A549 (cell line): ENCODE data around the gene ING2. TPM values are rescaled to one million over a fixed set of nuclear protein-coding genes. Genes with fewer than 3 reads are reported as not detected.

ENCODE experiments used
- ATAC-seq, 2 experiments: fragments of 200-7000 bp in 1 of 2; fragments of >200 bp in 1 of 2; cut with Nextera tagmentation in 1 of 2; cut with Tn5 transposase in 1 of 2; 3 replicates each; pipeline versions ENCODE4 v1.8.0 to v1.9.1; 2018 to 2020; ENCODE audit warnings: mild to moderate bottlenecking in 1 of 2, moderate library complexity in 1 of 2
- CTCF ChIA-PET: fragments of 300-600 bp; sonication (Branson Sonifier 250); formaldehyde crosslinking; extraction: SDS; loops from one replicate; lab custom pipeline; 2021; ENCODE audit warnings: antibody characterized with exemption, inconsistent platforms; lab: Yijun Ruan, JAX
- POLR2A ChIA-PET: fragments of 350-600 bp; formaldehyde crosslinking; extraction: SDS; loops from one replicate; lab custom pipeline; 2021; ENCODE audit warnings: antibody characterized with exemption, inconsistent platforms; lab: Yijun Ruan, JAX
- DNase-seq, 2 experiments: peaks; one replicate each; pipeline versions ENCODE4 v3.0.0 to v3.0.0-alpha.2; 2011 to 2016; ENCODE audit warnings: low read depth in 1 of 2, low spot score in 1 of 2
- FAIRE-seq: peaks from 2 replicates; lab custom pipeline; 2011; peaks lifted over from hg19 to GRCh38; lab: Jason Lieb, UNC
- H3K27ac ChIP-seq, 2 experiments: fragments of >200 bp; sonication (Bioruptor Twin); formaldehyde crosslinking; 3 replicates each; pipeline ENCODE4 v1.5.1; 2016 to 2017
- H3K4me1 ChIP-seq: fragments of >200 bp; sonication (Bioruptor Twin); formaldehyde crosslinking; 3 replicates; pipeline ENCODE4 v1.6.1; 2016
- H3K4me2 ChIP-seq: fragments of >200 bp; sonication (Bioruptor Twin); formaldehyde crosslinking; 3 replicates; pipeline ENCODE4 v1.6.1; 2016
- H3K4me3 ChIP-seq: fragments of >200 bp; sonication (Bioruptor Twin); formaldehyde crosslinking; 3 replicates; pipeline ENCODE4 v1.5.1; 2016
- H3K9me3 ChIP-seq: fragments of >200 bp; sonication (Bioruptor Twin); formaldehyde crosslinking; 3 replicates; pipeline ENCODE4 v1.6.1; 2016
- BCL3 ChIP-seq: fragments of >200 bp; sonication (Bioruptor Twin); formaldehyde crosslinking; IDR thresholded peaks from 3 replicates; pipeline ENCODE4 v1.6.1; 2016
- CEBPB ChIP-seq, 2 experiments: fragments of >200 bp in 1 of 2; sonication (Bioruptor Twin) in 1 of 2; formaldehyde crosslinking in 1 of 2; IDR thresholded peaks; 2 replicates each; pipeline ENCODE4 v1.6.1; 2012 to 2016
- CHD2 ChIP-seq: fragments of 150-350 bp; IDR thresholded peaks from 2 replicates; pipeline ENCODE4 v1.6.1; 2014; ENCODE audit warnings: low read length; ENCODE audit not compliant: partially characterized antibody
- EHF ChIP-seq: fragments of 250-450 bp; sonication (Bioruptor Pico); IDR thresholded peaks from 2 replicates; pipeline ENCODE4 v1.5.0; 2020; ENCODE audit warnings: mild to moderate bottlenecking
- EHMT2 ChIP-seq: fragments of 200-600 bp; sonication (generic); IDR thresholded peaks from 2 replicates; pipeline ENCODE4 v1.6.1; 2016; ENCODE audit warnings: antibody characterized with exemption, low read depth, mild to moderate bottlenecking, moderate library complexity
- ESRRA ChIP-seq: fragments of 150-350 bp; IDR thresholded peaks from 2 replicates; pipeline ENCODE4 v1.6.1; 2014; ENCODE audit warnings: mild to moderate bottlenecking, low read length, borderline replicate concordance
- HEYL ChIP-seq: fragments of 250-450 bp; sonication (Bioruptor Pico); IDR thresholded peaks from 2 replicates; pipeline ENCODE4 v1.8.0; 2021; ENCODE audit warnings: mild to moderate bottlenecking, moderate library complexity
- JUNB ChIP-seq: fragments of >200 bp; sonication (Bioruptor Twin); formaldehyde crosslinking; IDR thresholded peaks from 2 replicates; pipeline ENCODE4 v1.6.1; 2016
- MYC ChIP-seq: IDR thresholded peaks from 2 replicates; pipeline ENCODE4 v1.6.1; 2012; ENCODE audit warnings: mild to moderate bottlenecking, inconsistent platforms, low read length, improper control_type of control experiment, borderline replicate concordance
- NPAS2 ChIP-seq: fragments of 250-450 bp; sonication (Bioruptor Pico); IDR thresholded peaks from 2 replicates; pipeline ENCODE4 v1.8.0; 2022; ENCODE audit warnings: mild to moderate bottlenecking, moderate library complexity, borderline replicate concordance
- NR3C1 ChIP-seq: fragments of >200 bp; sonication (Bioruptor Twin); formaldehyde crosslinking; IDR thresholded peaks from 3 replicates; pipeline ENCODE4 v1.6.1; 2017
- POLR2AphosphoS2 ChIP-seq: conservative IDR thresholded peaks from 2 replicates; pipeline ENCODE4 v1.6.1; 2012; ENCODE audit warnings: low read length, improper control_type of control experiment, inconsistent platforms
- RAD21 ChIP-seq, 2 experiments: fragments of >200 bp in 1 of 2; sonication (Bioruptor Twin) in 1 of 2; formaldehyde crosslinking in 1 of 2; IDR thresholded peaks in 1 of 2; conservative IDR thresholded peaks in 1 of 2; 2 replicates in 1 of 2; 3 replicates in 1 of 2; pipeline ENCODE4 v1.6.1; 2012 to 2018; ENCODE audit warnings: inconsistent platforms in 1 of 2
- RARB ChIP-seq: fragments of 250-450 bp; sonication (Bioruptor Pico); IDR thresholded peaks from 2 replicates; pipeline ENCODE4 v1.8.0; 2021; ENCODE audit warnings: mild to moderate bottlenecking, moderate library complexity
- RCOR1 ChIP-seq: fragments of 150-350 bp; IDR thresholded peaks from 2 replicates; pipeline ENCODE4 v1.6.1; 2014; ENCODE audit warnings: antibody characterized with exemption, low read length, low read depth
- RFX5 ChIP-seq: fragments of 450-650 bp; IDR thresholded peaks from 2 replicates; pipeline ENCODE4 v1.7.1; 2014; ENCODE audit warnings: antibody characterized with exemption, mild to moderate bottlenecking, moderate library complexity
- RNF2 ChIP-seq: fragments of 200-600 bp; sonication (generic); IDR thresholded peaks from 2 replicates; pipeline ENCODE4 v1.6.1; 2016; ENCODE audit warnings: low read depth, mild to moderate bottlenecking, antibody characterized with exemption, moderate library complexity, borderline replicate concordance
- SMC3 ChIP-seq: fragments of >200 bp; sonication (Bioruptor Twin); formaldehyde crosslinking; IDR thresholded peaks from 3 replicates; pipeline ENCODE4 v1.6.1; 2018; ENCODE audit warnings: inconsistent platforms
- ZC3H11A ChIP-seq: fragments of 450-650 bp; IDR thresholded peaks from 2 replicates; pipeline ENCODE4 v1.6.1; 2014; ENCODE audit warnings: antibody characterized with exemption, mild to moderate bottlenecking
- WGBS: methylation state at CpG from one replicate; pipeline ENCODE4 v1.1.6; 2017; ENCODE audit errors: missing lambda C conversion rate; 5-methylcytosine and 5-hydroxymethylcytosine counted together
- polyA plus RNA-seq, 4 experiments: library from polyadenylated mRNA; depleted of rRNA in 3 of 4; stranded (reverse); fragments of >200 nt; fragmentation: RNase III in 1 of 4; extraction: RNeasy Plus Mini Kit Qiagen cat#74134 plus additional on column Dnase treatment in 1 of 4; gene quantifications; 2 replicates in 3 of 4; 3 replicates in 1 of 4; pipeline ENCODE4 v1.2.3, GENCODE V29; 2011 to 2017
- TF ChIP-seq, protein P1 (sequence below): fragments of 200-600 bp; sonication (generic); IDR thresholded peaks from 2 replicates; pipeline ENCODE4 v1.6.1; 2016; ENCODE audit warnings: antibody characterized with exemption, mild to moderate bottlenecking, moderate library complexity
- TF ChIP-seq, protein P2 (sequence below): fragments of 450-650 bp; IDR thresholded peaks from 2 replicates; pipeline ENCODE4 v1.6.1; 2014; ENCODE audit warnings: antibody characterized with exemption
- TF ChIP-seq, protein P3 (sequence below): fragments of 250-450 bp; sonication (Bioruptor Pico); IDR thresholded peaks from 2 replicates; pipeline ENCODE4 v1.5.0; 2020; ENCODE audit warnings: low read depth, mild to moderate bottlenecking, moderate library complexity
- TF ChIP-seq, protein P4 (sequence below): IDR thresholded peaks from 2 replicates; pipeline ENCODE4 v1.6.1; 2012; ENCODE audit warnings: low read depth, borderline replicate concordance

The ING2 gene
- polyA plus RNA-seq, 2 of the 4 experiments (the other 2 are of a cell fraction): 14.8 to 16.9 TPM

DNA sequence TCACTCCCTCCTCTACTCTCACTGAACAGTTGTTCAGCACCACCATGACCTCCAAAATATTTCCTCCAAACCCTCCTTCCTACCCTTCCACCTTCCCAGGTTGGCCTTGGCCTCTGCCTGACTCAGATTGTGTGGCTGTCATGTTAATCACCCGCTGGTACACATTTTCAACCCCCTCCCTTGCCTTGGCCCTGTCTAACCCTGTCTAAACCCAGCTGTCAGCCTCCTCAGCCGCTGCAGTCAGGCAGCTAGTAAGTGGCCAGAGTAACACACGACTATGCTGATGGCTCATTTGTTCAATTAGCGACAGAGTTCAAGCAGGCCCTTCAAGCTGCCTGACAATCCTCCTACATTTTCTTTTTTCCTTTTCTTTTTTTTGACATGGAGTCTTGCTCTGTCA is 18.0 kb downstream of the ING2 start:
- H3K4me1 ChIP-seq: no peaks in the 10 kb centered on the region
- H3K9me3 ChIP-seq: no peaks in the 10 kb centered on the region
- WGBS: 75% methylated on average over 4 of the region's 4 CpGs
- H3K4me2 ChIP-seq: no peak overlapping the region
- CTCF ChIA-PET: no interaction called here
- POLR2A ChIA-PET: no interaction called here
- FAIRE-seq (no peak), ATAC-seq (no peak), DNase-seq (no peak)
- H3K4me3 ChIP-seq: no peak overlapping the region
- no peak overlapping the region for H3K27ac ChIP-seq
- no peak for TF ChIP-seq RAD21 (conservative IDR thresholded peaks at IDR 0.05 in 1 of 2, IDR thresholded peaks at IDR 0.05 in 1 of 2)
- TF ChIP-seq, protein P1, sequence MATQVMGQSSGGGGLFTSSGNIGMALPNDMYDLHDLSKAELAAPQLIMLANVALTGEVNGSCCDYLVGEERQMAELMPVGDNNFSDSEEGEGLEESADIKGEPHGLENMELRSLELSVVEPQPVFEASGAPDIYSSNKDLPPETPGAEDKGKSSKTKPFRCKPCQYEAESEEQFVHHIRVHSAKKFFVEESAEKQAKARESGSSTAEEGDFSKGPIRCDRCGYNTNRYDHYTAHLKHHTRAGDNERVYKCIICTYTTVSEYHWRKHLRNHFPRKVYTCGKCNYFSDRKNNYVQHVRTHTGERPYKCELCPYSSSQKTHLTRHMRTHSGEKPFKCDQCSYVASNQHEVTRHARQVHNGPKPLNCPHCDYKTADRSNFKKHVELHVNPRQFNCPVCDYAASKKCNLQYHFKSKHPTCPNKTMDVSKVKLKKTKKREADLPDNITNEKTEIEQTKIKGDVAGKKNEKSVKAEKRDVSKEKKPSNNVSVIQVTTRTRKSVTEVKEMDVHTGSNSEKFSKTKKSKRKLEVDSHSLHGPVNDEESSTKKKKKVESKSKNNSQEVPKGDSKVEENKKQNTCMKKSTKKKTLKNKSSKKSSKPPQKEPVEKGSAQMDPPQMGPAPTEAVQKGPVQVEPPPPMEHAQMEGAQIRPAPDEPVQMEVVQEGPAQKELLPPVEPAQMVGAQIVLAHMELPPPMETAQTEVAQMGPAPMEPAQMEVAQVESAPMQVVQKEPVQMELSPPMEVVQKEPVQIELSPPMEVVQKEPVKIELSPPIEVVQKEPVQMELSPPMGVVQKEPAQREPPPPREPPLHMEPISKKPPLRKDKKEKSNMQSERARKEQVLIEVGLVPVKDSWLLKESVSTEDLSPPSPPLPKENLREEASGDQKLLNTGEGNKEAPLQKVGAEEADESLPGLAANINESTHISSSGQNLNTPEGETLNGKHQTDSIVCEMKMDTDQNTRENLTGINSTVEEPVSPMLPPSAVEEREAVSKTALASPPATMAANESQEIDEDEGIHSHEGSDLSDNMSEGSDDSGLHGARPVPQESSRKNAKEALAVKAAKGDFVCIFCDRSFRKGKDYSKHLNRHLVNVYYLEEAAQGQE: no peak
- no peak for TF ChIP-seq SMC3
- no peak for TF ChIP-seq EHF (CRISPR knock-in tag)
- no peak for TF ChIP-seq RFX5
- no peak for TF ChIP-seq EHMT2
- TF ChIP-seq, protein P2, sequence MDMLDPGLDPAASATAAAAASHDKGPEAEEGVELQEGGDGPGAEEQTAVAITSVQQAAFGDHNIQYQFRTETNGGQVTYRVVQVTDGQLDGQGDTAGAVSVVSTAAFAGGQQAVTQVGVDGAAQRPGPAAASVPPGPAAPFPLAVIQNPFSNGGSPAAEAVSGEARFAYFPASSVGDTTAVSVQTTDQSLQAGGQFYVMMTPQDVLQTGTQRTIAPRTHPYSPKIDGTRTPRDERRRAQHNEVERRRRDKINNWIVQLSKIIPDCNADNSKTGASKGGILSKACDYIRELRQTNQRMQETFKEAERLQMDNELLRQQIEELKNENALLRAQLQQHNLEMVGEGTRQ: no peak
- TF ChIP-seq ESRRA: no peak
- no peak for TF ChIP-seq MYC
- TF ChIP-seq RNF2: no peak

GRCh38 chr4:183527326-183527725 is 22.5 kb downstream of the ING2 start:
- POLR2A ChIA-PET: no interaction called here

More at GRCh38 chr4:183527326-183527725, 22.5 kb downstream of the ING2 start:
- TF ChIP-seq HEYL (CRISPR knock-in tag) (no peak), BCL3 (no peak), RAD21 (conservative IDR thresholded peaks at IDR 0.05 in 1 of 2, IDR thresholded peaks at IDR 0.05 in 1 of 2) (no peak), NR3C1 (no peak), ZC3H11A (no peak), CHD2 (no peak), NPAS2 (CRISPR knock-in tag) (no peak), RARB (CRISPR knock-in tag) (no peak), CEBPB (IDR thresholded peaks at IDR 0.05) (no peak), JUNB (no peak), POLR2AphosphoS2 (no peak), RCOR1 (no peak)
- TF ChIP-seq, protein P3, sequence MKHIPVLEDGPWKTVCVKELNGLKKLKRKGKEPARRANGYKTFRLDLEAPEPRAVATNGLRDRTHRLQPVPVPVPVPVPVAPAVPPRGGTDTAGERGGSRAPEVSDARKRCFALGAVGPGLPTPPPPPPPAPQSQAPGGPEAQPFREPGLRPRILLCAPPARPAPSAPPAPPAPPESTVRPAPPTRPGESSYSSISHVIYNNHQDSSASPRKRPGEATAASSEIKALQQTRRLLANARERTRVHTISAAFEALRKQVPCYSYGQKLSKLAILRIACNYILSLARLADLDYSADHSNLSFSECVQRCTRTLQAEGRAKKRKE (CRISPR knock-in tag): no peak
- TF ChIP-seq, protein P4, sequence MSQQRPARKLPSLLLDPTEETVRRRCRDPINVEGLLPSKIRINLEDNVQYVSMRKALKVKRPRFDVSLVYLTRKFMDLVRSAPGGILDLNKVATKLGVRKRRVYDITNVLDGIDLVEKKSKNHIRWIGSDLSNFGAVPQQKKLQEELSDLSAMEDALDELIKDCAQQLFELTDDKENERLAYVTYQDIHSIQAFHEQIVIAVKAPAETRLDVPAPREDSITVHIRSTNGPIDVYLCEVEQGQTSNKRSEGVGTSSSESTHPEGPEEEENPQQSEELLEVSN: no peak
- TF ChIP-seq, protein P1: no peak
- CTCF ChIA-PET: no interaction called here
- no peak overlapping the region for H3K4me2 ChIP-seq
- DNase-seq (no peak), ATAC-seq (no peak), FAIRE-seq (no peak)
- H3K9me3 ChIP-seq: no peaks in the 10 kb centered on the region
- H3K27ac ChIP-seq: no peak overlapping the region
- WGBS: 47% methylated on average over 2 of the region's 2 CpGs
- H3K4me1 ChIP-seq: no peaks in the 10 kb centered on the region
- H3K4me3 ChIP-seq: no peak overlapping the region
